K562 (cell line): ENCODE data around the gene UBAC2. TPM values are rescaled to one million over a fixed set of nuclear protein-coding genes. Genes with fewer than 3 reads are reported as not detected.

Experiments used
- BCL6 ChIP-seq: fragments of 250-450 bp; sonication (Bioruptor Pico); IDR thresholded peaks from 2 replicates; pipeline ENCODE4 v1.4.0; 2020
- HCFC1 ChIP-seq: IDR thresholded peaks from 2 replicates; pipeline ENCODE4 v1.6.1; 2012; ENCODE audit warnings: low read depth, low read length, improper control_type of control experiment
- HNRNPUL1 ChIP-seq: fragments of 200-400 bp; formaldehyde crosslinking; IDR thresholded peaks from 2 replicates; pipeline ENCODE4 v1.6.1; 2017; ENCODE audit warnings: low read length
- MEF2D ChIP-seq: conservative IDR thresholded peaks from 2 replicates; pipeline ENCODE4 v1.6.1; 2016; ENCODE audit warnings: low read depth, missing genetic modification characterization, missing compliant biosample characterization
- SAP30 ChIP-seq: fragments of 200-600 bp; sonication (generic); IDR thresholded peaks from 2 replicates; pipeline ENCODE4 v1.6.1; 2012; ENCODE audit warnings: borderline replicate concordance, low read depth, mild to moderate bottlenecking, moderate library complexity, low read length, control low read depth, inconsistent platforms; ENCODE audit not compliant: insufficient read depth, poor library complexity, severe bottlenecking
- TRIM24 ChIP-seq, 2 experiments: fragments of 450-650 bp; IDR thresholded peaks; 2 replicates each; pipeline ENCODE4 v1.6.1; 2016
- WHSC1 ChIP-seq: IDR thresholded peaks from one replicate; pipeline ENCODE4 v1.6.1; 2012; ENCODE audit warnings: low read length, control low read depth, inconsistent platforms
- ZNF592 ChIP-seq: fragments of 450-650 bp; IDR thresholded peaks from 2 replicates; pipeline ENCODE4 v1.6.1; 2017; ENCODE audit warnings: antibody characterized with exemption, mild to moderate bottlenecking
- ZZZ3 ChIP-seq: fragments of 450-650 bp; IDR thresholded peaks from 2 replicates; pipeline ENCODE4 v1.6.1; 2016; ENCODE audit warnings: antibody characterized with exemption, mild to moderate bottlenecking, moderate library complexity
- polyA plus RNA-seq, 8 experiments: library from polyadenylated mRNA; depleted of rRNA in 4 of 8; stranded (reverse) in 5 of 8; unstranded in 3 of 8; fragments of >200 nt; fragmentation: Nextera tagmentation in 2 of 8; fragmentation: Illumina TruSeq in 1 of 8; extraction: Ambion mirVana in 2 of 8; extraction: Trizol in 1 of 8; gene quantifications; 2 replicates each; pipeline versions ENCODE4 v1.2.1 to v1.2.3, GENCODE V29; 2011 to 2014; ENCODE audit warnings: inconsistent platforms in 1 of 8, missing spikeins in 1 of 8
- total RNA-seq, 7 experiments: library from RNA; depleted of rRNA in 6 of 7; stranded (reverse); fragments of >200 nt in 6 of 7; fragmentation: Illumina TruSeq in 2 of 7; extraction: Trizol in 2 of 7; gene quantifications; 2 replicates each; pipeline versions ENCODE4 v1.2.1 to v1.2.3, GENCODE V29; 2011 to 2021; ENCODE audit warnings: low replicate concordance in 1 of 7
- TF ChIP-seq, protein P1 (sequence below): fragments of 450-650 bp; IDR thresholded peaks from 2 replicates; pipeline ENCODE4 v1.6.1; 2016
- TF ChIP-seq, protein P2 (sequence below): fragments of 250-450 bp; sonication (Bioruptor Pico); IDR thresholded peaks from 2 replicates; pipeline ENCODE4 v1.8.0; 2022; ENCODE audit warnings: moderate library complexity, mild to moderate bottlenecking, inconsistent platforms
- TF ChIP-seq, protein P3 (sequence below), 2 experiments: fragments of 450-650 bp; formaldehyde crosslinking in 1 of 2; IDR thresholded peaks; 2 replicates each; pipeline versions ENCODE4 v1.4.0 to v1.6.1; 2014 to 2020; ENCODE audit warnings: mild to moderate bottlenecking in 2 of 2, borderline replicate concordance in 1 of 2, low read depth in 1 of 2
- TF ChIP-seq, protein P4 (sequence below), 2 experiments: fragments of 450-650 bp in 1 of 2; sonication (generic) in 1 of 2; formaldehyde crosslinking in 1 of 2; IDR thresholded peaks in 1 of 2; conservative IDR thresholded peaks in 1 of 2; 2 replicates each; pipeline versions ENCODE4 v1.6.1 to v1.8.1; 2016 to 2023; ENCODE audit warnings: mild to moderate bottlenecking in 2 of 2, moderate library complexity in 2 of 2, inconsistent platforms in 1 of 2, missing genetic modification reagents in 1 of 2

UBAC2 gene
- total and polyA plus RNA-seq, 9 of the 15 experiments (the other 6 are each of a cell fraction or from before 2014, with no cell fraction given), result 6.0 to 84.1 (median 32.3) TPM

- TF ChIP-seq BCL6 (CRISPR knock-in tag) (no peak), MEF2D (no peak), WHSC1 (no peak), ZNF592 (no peak), HCFC1 (no peak), ZZZ3 (no peak), HNRNPUL1 (no peak), TRIM24 (IDR thresholded peaks at IDR 0.05) (no peak), SAP30 (no peak)
- TF ChIP-seq, protein P1, sequence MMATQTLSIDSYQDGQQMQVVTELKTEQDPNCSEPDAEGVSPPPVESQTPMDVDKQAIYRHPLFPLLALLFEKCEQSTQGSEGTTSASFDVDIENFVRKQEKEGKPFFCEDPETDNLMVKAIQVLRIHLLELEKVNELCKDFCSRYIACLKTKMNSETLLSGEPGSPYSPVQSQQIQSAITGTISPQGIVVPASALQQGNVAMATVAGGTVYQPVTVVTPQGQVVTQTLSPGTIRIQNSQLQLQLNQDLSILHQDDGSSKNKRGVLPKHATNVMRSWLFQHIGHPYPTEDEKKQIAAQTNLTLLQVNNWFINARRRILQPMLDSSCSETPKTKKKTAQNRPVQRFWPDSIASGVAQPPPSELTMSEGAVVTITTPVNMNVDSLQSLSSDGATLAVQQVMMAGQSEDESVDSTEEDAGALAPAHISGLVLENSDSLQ, result no peak
- TF ChIP-seq, protein P2, sequence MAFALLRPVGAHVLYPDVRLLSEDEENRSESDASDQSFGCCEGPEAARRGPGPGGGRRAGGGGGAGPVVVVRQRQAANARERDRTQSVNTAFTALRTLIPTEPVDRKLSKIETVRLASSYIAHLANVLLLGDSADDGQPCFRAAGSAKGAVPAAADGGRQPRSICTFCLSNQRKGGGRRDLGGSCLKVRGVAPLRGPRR (CRISPR knock-in tag), result no peak
- TF ChIP-seq, protein P3, sequence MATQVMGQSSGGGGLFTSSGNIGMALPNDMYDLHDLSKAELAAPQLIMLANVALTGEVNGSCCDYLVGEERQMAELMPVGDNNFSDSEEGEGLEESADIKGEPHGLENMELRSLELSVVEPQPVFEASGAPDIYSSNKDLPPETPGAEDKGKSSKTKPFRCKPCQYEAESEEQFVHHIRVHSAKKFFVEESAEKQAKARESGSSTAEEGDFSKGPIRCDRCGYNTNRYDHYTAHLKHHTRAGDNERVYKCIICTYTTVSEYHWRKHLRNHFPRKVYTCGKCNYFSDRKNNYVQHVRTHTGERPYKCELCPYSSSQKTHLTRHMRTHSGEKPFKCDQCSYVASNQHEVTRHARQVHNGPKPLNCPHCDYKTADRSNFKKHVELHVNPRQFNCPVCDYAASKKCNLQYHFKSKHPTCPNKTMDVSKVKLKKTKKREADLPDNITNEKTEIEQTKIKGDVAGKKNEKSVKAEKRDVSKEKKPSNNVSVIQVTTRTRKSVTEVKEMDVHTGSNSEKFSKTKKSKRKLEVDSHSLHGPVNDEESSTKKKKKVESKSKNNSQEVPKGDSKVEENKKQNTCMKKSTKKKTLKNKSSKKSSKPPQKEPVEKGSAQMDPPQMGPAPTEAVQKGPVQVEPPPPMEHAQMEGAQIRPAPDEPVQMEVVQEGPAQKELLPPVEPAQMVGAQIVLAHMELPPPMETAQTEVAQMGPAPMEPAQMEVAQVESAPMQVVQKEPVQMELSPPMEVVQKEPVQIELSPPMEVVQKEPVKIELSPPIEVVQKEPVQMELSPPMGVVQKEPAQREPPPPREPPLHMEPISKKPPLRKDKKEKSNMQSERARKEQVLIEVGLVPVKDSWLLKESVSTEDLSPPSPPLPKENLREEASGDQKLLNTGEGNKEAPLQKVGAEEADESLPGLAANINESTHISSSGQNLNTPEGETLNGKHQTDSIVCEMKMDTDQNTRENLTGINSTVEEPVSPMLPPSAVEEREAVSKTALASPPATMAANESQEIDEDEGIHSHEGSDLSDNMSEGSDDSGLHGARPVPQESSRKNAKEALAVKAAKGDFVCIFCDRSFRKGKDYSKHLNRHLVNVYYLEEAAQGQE (IDR thresholded peaks at IDR 0.05; ENCODE audit: borderline replicate concordance), result no peak
- TF ChIP-seq, protein P3 (CRISPR knock-in tag; IDR thresholded peaks at IDR 0.05; ENCODE audit: low read depth), result no peak
- TF ChIP-seq, protein P4, sequence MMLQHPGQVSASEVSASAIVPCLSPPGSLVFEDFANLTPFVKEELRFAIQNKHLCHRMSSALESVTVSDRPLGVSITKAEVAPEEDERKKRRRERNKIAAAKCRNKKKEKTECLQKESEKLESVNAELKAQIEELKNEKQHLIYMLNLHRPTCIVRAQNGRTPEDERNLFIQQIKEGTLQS (IDR thresholded peaks at IDR 0.05), result no peak
- TF ChIP-seq, protein P4 (CRISPR knock-in tag; conservative IDR thresholded peaks at IDR 0.05), result no peak
Measured at GRCh38 chr13:99327126-99327525, 126.5 kb downstream of the UBAC2 start (continued).
